GM21381 (cell line): ENCODE data around the gene ZDHHC14.
"Not testable (repeated sequence)": the region's sequence is repeated elsewhere in the genome, so short reads cannot be mapped to it uniquely, and the experiment has no call there.

Experiments
- ATAC-seq: cut with Tn5 transposase; IDR thresholded peaks from one replicate; pipeline ENCODE4 v1.9.1; 2021; ENCODE audit warnings: mild to moderate bottlenecking, moderate library complexity; ENCODE audit not compliant: unreplicated experiment

ZDHHC14 gene

DNA sequence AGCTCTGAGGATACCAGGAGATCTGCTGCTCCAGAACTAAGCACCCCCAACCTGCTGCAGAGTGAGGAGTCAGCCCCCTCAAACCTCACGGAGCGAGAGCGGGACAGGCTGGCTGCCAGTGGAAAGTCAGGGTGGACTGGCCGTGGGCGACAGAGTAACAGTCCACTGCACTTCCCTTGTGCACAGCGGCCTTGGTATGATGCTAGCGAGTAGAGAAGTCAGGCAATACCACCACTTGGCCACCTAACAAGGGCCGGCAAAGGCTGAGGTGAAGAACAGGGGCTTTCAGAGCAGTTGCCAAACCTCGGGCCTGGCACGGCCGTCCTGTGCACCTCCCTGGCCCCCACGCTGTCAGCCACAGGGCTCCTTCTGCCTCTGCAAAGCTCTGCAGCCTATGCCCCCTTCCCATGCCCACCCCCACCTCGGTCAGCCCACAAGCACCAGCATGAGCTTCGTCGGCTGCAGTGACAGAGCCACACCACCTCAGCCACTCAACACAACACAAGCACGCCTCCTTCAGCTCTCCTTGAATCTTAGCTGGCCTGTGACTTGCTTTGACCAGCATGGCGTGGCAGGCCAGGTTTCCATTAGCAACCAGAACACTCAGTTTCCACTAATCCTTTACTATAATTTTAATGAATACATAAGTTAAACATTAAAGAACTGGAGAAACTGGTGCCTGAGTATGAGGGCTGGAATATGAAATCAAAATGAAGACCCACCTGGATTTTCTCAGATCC, 314.5 kb downstream of the ZDHHC14 start:
- no peak for ATAC-seq

DNA sequence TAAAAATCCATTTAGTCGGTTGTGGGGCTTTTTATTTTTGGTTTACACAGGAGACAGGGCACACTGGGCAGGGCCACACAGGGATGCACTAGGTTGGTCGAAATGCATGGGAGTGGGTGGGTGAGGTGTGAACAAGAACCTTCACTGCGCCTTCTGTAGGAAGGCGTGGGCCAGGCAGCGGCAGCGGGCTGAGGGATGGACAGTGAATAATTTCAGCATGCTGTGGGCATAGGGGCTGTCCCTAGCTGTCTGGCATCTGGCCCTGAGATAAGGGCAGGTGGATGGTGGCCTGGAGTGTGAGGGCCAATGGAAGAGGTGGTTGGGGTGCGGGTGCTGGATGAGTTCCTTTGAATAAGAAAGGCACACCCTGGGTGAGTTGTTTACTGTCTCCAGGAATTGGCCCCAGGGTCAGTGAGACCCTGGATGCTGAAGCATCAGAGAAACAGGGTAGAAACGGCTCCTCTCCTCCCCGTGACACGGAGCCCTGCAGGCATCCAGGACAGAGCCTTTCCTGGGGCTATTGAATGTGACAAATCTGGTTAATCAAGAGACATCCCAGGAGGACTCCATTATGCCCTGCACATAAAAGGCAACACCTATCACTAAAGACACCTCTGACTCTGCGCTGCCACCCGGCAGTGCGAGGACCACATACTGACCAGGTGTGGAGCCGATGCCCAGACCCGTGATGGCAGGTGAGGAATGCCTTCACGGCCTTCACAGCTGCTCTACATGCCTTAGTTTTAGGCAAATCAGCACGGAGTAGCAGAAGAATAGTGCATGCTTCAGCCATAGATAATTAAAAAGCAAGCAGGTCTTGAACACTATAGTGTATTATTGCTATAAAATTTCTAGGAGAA, 319.0 kb downstream of the ZDHHC14 start:
- ATAC-seq, result no peak

DNA sequence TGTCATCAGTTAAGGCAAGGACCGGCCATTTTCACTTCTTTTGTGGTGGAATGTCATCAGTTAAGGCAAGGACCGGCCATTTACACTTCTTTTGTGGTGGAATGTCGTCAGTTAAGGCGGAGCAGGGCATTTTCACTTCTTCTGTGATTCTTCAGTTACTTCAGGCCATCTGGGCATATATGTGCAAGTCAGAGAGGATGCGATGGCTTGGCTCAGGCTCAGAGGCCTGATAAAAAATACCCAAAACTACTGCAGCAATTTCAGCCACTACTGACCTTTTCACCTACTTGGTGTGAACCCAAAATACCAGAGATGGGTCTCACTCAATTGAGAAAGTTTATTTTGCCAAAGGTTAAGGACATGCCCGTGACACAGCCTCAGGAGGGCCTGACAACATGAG, 325.4 kb downstream of the ZDHHC14 start:
- not testable (repeated sequence) for ATAC-seq

GRCh38 chr6:157706883-157707282, 325.9 kb downstream of the ZDHHC14 start:
- no peak for ATAC-seq

DNA sequence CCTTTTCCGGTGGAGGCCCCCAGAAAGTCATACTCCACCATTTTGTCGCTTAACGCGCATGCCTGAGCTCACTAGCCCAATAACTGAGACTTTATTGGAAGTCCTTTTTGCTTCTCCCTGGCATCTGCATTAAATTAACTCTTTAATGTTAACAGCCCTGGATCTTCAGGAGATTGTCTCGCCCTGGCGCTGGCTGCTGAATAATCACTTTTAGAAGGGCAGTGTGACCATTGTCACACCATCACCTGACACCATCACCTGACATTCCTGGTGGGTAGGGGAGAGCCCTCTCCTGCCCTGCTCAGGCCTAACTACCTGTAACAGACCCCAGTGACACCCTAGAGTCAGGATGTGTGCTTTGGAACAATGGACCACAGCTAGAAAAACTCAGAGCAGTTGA, 326.6 kb downstream of the ZDHHC14 start:
- no peak for ATAC-seq

DNA sequence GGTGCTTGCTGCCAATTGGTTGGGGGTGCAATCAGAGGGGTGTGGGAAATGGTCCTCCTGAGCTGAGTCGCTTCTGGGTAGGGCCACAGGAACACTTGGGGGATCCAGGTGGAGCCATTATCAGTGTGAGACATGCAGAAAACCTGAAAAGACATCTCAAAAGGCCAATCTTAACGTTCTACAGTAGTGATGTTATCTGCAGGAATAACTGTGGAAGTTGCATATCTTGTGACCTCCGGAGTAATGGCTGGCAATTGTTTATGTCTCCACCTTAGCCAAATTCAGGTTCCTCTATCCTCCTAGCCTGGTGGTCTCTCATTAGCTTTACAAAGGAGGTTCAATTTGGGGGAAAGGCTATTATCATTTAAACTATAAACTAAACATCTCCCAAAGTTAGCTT, 327.2 kb downstream of the ZDHHC14 start:
- ATAC-seq, result no peak

- ATAC-seq, result no peak
These were observed 327.9 kb downstream of the ZDHHC14 start for GRCh38 chr6:157708933-157709332.

DNA sequence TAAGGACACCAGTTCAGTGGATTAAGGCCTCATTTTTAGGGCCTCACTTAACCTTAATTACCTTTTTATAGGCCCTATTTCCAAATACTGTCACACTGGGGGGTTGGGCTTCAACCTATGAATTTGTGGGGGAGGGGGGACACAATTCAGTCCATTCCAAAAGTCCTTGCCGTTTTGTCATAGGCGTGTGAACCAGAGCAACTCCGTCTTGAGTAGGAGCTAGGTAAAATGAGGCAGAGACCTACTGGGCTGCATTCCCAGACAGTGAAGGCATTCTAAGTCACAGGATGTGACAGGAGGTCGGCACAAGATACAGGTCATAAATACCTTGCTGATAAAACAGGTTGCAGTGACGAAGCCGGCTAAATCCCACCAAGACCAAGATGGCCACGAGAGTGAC, 328.6 kb downstream of the ZDHHC14 start:
- no peak for ATAC-seq

DNA sequence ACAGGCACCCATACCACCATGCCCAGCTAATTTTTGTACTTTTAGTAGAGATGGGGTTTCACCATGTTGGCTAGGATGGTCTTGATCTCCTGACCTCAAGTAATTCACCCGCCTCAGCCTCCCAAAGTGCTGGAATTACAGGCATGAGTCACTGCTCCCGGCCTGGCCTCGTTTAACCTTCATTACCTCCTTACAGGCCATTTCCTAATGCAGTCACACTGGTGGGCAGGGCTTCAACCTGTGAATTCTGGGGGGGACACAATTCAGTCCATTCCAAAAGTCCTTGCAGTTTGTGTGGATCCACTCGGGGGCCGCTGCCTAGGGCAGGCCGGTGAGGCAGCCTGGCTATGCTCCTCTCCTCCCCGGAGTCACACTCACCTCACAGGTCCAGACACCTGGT, 329.6 kb downstream of the ZDHHC14 start:
- no peak for ATAC-seq

DNA sequence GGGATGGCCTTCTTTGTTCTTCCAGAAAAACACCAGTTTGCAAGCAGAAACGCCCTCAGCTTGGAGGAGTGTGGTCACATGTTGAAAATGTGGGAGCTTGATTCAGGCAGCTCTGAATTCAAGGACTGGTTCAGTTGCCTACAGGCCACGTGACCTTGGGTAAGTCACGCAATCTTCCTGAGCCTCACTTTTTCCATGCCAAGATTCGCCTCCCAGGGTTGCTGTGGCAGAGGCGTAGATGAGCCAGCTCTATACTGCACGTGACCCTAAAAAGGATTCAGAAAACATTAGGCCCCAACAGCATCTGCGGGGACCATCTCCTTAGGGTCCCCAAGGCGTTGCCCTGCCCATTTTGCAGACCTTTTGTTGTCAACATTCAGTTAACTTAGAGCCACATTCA, 330.1 kb downstream of the ZDHHC14 start:
- ATAC-seq, result no peak

GRCh38 chr6:157712585-157713295, 331.8 kb downstream of the ZDHHC14 start:
- no peak for ATAC-seq

GRCh38 chr6:157713451-157714152, 332.6 kb downstream of the ZDHHC14 start:
- no peak for ATAC-seq

DNA sequence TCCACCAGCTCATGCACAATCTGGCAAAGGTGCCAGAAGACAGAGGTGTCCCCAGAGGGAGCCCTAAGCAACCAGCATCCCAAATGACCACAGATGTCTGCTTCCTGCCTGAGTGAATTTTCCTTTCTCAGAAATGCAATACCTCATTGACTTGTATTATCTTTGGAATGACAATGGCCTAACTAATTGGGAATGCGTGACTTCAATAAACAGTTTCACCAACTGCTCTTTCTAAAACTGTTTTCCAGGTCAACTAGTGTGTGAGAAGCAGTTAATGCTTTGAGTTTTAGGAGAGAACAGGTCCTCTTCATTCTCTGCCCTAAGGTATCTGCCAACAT, 333.1 kb downstream of the ZDHHC14 start:
- no peak for ATAC-seq

- ATAC-seq, result no peak
These were observed 334.8 kb downstream of the ZDHHC14 start for GRCh38 chr6:157715728-157716164.

GRCh38 chr6:157716251-157716995, 335.4 kb downstream of the ZDHHC14 start:
- no peak for ATAC-seq

GRCh38 chr6:157717340-157717748, 336.4 kb downstream of the ZDHHC14 start:
- ATAC-seq, result no peak

- ATAC-seq, result no peak
These were observed 337.7 kb downstream of the ZDHHC14 start for GRCh38 chr6:157718503-157719187.

- ATAC-seq, result not testable (repeated sequence)
These were observed 340.0 kb downstream of the ZDHHC14 start for GRCh38 chr6:157720964-157721363.

DNA sequence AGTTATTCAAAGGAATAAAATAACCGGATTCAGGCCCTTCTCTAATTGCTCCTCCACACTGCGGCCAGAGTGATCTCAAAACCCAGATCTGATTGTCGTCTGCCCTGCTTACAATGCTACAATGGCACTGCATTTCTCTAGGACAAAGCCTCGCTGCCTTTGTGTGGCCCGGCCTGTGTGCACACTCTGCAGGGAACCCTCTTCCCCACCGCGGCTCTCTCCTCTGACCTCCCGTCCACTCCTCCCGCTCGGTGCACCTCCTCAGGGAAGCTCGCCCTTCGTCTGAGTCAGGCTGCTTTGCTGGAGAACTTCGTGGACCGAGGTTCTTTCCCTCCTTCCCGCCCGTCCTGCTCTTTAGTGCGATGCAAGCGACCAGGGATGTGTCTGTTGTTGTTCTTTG, 340.4 kb downstream of the ZDHHC14 start:
- no peak for ATAC-seq

- no peak for ATAC-seq
These were observed 340.8 kb downstream of the ZDHHC14 start for GRCh38 chr6:157721830-157722229.
